HepG2 (cell line): ENCODE measurements around the gene BBC3. TPM values are rescaled to one million over a fixed set of nuclear protein-coding genes. Genes with fewer than 3 reads are reported as not detected.

Source experiments
- ATAD3A ChIP-seq: sonication (generic); formaldehyde crosslinking; IDR thresholded peaks from 2 replicates; pipeline ENCODE4 v1.4.0; 2020; ENCODE audit warnings: missing genetic modification reagents
- BCL6 ChIP-seq: IDR thresholded peaks from 2 replicates; pipeline ENCODE4 v1.6.1; 2016; ENCODE audit warnings: missing genetic modification reagents, missing compliant biosample characterization
- HNRNPK ChIP-seq: fragments of 200-400 bp; formaldehyde crosslinking; IDR thresholded peaks from 2 replicates; pipeline ENCODE4 v1.6.1; 2018; ENCODE audit warnings: low read length, low read depth, moderate library complexity, mild to moderate bottlenecking; ENCODE audit not compliant: poor library complexity, severe bottlenecking
- NCOA2 ChIP-seq: sonication (generic); formaldehyde crosslinking; IDR thresholded peaks from 2 replicates; pipeline ENCODE4 v1.8.0; 2022; ENCODE audit warnings: inconsistent platforms
- PITX1 ChIP-seq: sonication (generic); formaldehyde crosslinking; IDR thresholded peaks from 2 replicates; pipeline ENCODE4 v1.5.1; 2020; ENCODE audit warnings: mild to moderate bottlenecking, missing genetic modification reagents
- SNAI1 ChIP-seq: sonication (generic); formaldehyde crosslinking; IDR thresholded peaks from 2 replicates; pipeline ENCODE4 v1.5.0; 2020; ENCODE audit warnings: mild to moderate bottlenecking, missing genetic modification reagents, borderline replicate concordance
- ZFX ChIP-seq: sonication (generic); formaldehyde crosslinking; IDR thresholded peaks from 2 replicates; pipeline ENCODE4 v1.4.0; 2020; ENCODE audit warnings: mild to moderate bottlenecking, low read depth, missing genetic modification reagents, moderate library complexity
- ZIK1 ChIP-seq: sonication (generic); formaldehyde crosslinking; IDR thresholded peaks from 2 replicates; pipeline ENCODE4 v1.5.0; 2020; ENCODE audit warnings: mild to moderate bottlenecking, low read depth, missing genetic modification reagents, borderline replicate concordance
- ZNF317 ChIP-seq: sonication (generic); formaldehyde crosslinking; IDR thresholded peaks from 2 replicates; pipeline ENCODE4 v1.5.0; 2020; ENCODE audit warnings: mild to moderate bottlenecking, missing genetic modification reagents
- ZNF335 ChIP-seq: sonication (generic); formaldehyde crosslinking; IDR thresholded peaks from 2 replicates; pipeline ENCODE4 v1.4.0; 2020; ENCODE audit warnings: missing genetic modification reagents
- ZNF501 ChIP-seq: sonication (generic); formaldehyde crosslinking; IDR thresholded peaks from 2 replicates; pipeline ENCODE4 v1.5.1; 2020; ENCODE audit warnings: mild to moderate bottlenecking, moderate library complexity, missing genetic modification reagents
- ZNF816 ChIP-seq: sonication (generic); formaldehyde crosslinking; IDR thresholded peaks from 2 replicates; pipeline ENCODE4 v1.8.0; 2022; ENCODE audit warnings: missing genetic modification reagents, mild to moderate bottlenecking, borderline replicate concordance
- polyA plus RNA-seq, 8 experiments: library from polyadenylated mRNA; depleted of rRNA in 3 of 8; stranded (reverse) in 7 of 8; unstranded in 1 of 8; fragments of >200 nt; fragmentation: Illumina TruSeq in 4 of 8; extraction: Trizol in 4 of 8; gene quantifications; 2 replicates each; pipeline versions ENCODE4 v1.2.1 to v1.2.3, GENCODE V29; 2011 to 2016; ENCODE audit warnings: low read depth in 4 of 8, missing spikeins in 1 of 8, mixed read lengths in 1 of 8; ENCODE audit not compliant: insufficient read depth in 1 of 8
- total RNA-seq, 5 experiments: library from RNA; depleted of rRNA; stranded (reverse); fragments of >200 nt; fragmentation: Illumina TruSeq; extraction: Trizol; gene quantifications; 2 replicates each; pipeline ENCODE4 v1.2.3, GENCODE V29; 2016; ENCODE audit warnings: low read depth in 1 of 5
- TF ChIP-seq, protein P1 (sequence below): sonication (generic); formaldehyde crosslinking; IDR thresholded peaks from 2 replicates; pipeline ENCODE4 v1.8.0; 2022; ENCODE audit warnings: mild to moderate bottlenecking, missing genetic modification reagents; ENCODE audit not compliant: insufficient replicate concordance
- TF ChIP-seq, protein P2 (sequence below): sonication (generic); formaldehyde crosslinking; IDR thresholded peaks from 2 replicates; pipeline ENCODE4 v1.9.0; 2022; ENCODE audit warnings: missing genetic modification reagents, mild to moderate bottlenecking, borderline replicate concordance
- TF ChIP-seq, protein P3 (sequence below): sonication (generic); formaldehyde crosslinking; IDR thresholded peaks from 2 replicates; pipeline ENCODE4 v1.5.0; 2020; ENCODE audit warnings: mild to moderate bottlenecking, missing genetic modification reagents, borderline replicate concordance

BBC3 gene
- total and polyA plus RNA-seq, 2 of the 13 experiments (the other 11 are each of a cell fraction or from before 2014, with no cell fraction given), result 6.1 to 8.8 TPM

DNA sequence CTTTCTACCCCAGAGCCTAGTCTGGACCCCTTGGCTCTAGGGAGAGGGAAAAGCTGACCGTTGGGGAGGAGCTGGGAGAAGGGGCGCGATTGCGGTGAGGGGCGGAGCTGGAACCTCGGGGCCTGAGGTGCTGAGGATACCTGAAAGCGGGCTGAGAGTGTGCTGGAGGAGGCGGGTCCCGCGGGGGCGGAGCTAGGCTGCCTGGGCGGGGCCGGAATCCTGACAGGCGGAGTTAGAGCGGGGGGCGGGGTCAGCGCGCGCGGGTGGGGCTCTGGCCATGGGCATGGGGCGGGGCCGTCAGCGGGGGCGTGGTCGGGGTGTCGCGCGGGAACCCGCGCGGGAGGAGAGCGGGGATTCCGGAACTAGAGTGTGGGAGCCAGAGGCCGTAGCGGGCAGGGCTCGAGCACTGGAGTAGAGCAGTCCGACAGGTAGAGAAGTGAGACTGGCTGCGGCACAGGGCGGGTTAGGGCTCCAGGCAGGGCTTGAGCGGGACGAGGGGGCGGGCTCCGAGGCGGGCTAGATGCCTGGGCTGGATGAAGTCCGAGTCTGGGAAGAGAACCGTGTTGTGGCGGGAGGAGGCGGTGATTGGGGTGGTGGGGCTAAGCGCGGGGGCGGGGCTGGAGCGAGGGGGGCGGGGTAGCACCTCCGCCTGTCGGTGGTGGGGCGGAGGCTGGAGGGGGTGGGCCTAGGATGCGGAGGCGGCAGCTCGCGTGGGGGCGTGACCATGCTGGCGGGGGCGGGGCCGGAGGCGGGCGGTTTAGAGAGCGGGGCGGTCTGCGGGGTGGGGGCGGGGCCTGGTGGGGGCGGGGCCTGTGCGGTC is 43.3 kb upstream of the BBC3 start, which contains the start of gene INAFM1 (continued):
- TF ChIP-seq HNRNPK (no peak), ZNF816 (CRISPR knock-in tag) (no peak), ZNF501 (CRISPR knock-in tag) (peak; percentile 6; the same call in 1 of the 2 replicates), ZNF335 (no peak), ZFX (no peak), SNAI1 (CRISPR knock-in tag) (no peak), ATAD3A (CRISPR knock-in tag) (no peak), PITX1 (CRISPR knock-in tag) (no peak), ZNF317 (no peak), BCL6 (CRISPR knock-in tag) (no peak), NCOA2 (CRISPR knock-in tag) (0 out of 2 replicates have a peak, but pooled peaks have one; percentile 15), ZIK1 (no peak)
- TF ChIP-seq, protein P1, sequence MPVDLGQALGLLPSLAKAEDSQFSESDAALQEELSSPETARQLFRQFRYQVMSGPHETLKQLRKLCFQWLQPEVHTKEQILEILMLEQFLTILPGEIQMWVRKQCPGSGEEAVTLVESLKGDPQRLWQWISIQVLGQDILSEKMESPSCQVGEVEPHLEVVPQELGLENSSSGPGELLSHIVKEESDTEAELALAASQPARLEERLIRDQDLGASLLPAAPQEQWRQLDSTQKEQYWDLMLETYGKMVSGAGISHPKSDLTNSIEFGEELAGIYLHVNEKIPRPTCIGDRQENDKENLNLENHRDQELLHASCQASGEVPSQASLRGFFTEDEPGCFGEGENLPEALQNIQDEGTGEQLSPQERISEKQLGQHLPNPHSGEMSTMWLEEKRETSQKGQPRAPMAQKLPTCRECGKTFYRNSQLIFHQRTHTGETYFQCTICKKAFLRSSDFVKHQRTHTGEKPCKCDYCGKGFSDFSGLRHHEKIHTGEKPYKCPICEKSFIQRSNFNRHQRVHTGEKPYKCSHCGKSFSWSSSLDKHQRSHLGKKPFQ, result no peak
- TF ChIP-seq, protein P2, sequence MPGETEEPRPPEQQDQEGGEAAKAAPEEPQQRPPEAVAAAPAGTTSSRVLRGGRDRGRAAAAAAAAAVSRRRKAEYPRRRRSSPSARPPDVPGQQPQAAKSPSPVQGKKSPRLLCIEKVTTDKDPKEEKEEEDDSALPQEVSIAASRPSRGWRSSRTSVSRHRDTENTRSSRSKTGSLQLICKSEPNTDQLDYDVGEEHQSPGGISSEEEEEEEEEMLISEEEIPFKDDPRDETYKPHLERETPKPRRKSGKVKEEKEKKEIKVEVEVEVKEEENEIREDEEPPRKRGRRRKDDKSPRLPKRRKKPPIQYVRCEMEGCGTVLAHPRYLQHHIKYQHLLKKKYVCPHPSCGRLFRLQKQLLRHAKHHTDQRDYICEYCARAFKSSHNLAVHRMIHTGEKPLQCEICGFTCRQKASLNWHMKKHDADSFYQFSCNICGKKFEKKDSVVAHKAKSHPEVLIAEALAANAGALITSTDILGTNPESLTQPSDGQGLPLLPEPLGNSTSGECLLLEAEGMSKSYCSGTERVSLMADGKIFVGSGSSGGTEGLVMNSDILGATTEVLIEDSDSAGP (CRISPR knock-in tag), result peak; percentile 2; the same call in 1 of the 2 replicates
- TF ChIP-seq, protein P3, sequence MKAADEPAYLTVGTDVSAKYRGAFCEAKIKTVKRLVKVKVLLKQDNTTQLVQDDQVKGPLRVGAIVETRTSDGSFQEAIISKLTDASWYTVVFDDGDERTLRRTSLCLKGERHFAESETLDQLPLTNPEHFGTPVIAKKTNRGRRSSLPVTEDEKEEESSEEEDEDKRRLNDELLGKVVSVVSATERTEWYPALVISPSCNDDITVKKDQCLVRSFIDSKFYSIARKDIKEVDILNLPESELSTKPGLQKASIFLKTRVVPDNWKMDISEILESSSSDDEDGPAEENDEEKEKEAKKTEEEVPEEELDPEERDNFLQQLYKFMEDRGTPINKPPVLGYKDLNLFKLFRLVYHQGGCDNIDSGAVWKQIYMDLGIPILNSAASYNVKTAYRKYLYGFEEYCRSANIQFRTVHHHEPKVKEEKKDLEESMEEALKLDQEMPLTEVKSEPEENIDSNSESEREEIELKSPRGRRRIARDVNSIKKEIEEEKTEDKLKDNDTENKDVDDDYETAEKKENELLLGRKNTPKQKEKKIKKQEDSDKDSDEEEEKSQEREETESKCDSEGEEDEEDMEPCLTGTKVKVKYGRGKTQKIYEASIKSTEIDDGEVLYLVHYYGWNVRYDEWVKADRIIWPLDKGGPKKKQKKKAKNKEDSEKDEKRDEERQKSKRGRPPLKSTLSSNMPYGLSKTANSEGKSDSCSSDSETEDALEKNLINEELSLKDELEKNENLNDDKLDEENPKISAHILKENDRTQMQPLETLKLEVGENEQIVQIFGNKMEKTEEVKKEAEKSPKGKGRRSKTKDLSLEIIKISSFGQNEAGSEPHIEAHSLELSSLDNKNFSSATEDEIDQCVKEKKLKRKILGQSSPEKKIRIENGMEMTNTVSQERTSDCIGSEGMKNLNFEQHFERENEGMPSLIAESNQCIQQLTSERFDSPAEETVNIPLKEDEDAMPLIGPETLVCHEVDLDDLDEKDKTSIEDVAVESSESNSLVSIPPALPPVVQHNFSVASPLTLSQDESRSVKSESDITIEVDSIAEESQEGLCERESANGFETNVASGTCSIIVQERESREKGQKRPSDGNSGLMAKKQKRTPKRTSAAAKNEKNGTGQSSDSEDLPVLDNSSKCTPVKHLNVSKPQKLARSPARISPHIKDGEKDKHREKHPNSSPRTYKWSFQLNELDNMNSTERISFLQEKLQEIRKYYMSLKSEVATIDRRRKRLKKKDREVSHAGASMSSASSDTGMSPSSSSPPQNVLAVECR (CRISPR knock-in tag), result 0 out of 2 replicates have a peak, but pooled peaks have one; percentile 4
